HCEC 1CT (cell line): ENCODE data around the gene MTARC2.
A peak's percentile ranks its signal among the peaks of the same experiment; 100 is the strongest.

Source experiments
- DNase-seq: peaks from one replicate; pipeline ENCODE4 v3.0.0-alpha.2; 2017

The MTARC2 gene

DNA sequence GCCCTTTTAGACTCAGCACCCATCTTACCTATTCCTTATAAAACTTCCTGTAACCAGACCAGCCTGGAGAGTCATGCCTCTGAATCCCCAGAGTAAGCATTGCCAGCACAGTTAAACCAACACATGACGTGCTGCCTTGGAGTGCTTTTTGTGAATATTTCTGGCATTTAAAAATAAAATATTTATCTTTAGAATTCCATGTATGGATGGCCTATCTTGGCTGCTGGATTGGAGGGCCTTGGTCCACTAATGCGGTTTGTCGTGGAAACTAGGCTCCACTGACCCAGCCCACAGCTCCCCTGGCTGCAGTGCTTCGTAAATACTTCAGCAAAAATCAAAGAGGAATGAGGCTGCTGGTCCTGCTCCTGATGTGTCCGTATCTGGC, 56.1 kb downstream of the MTARC2 start:
- no peak for DNase-seq

DNA sequence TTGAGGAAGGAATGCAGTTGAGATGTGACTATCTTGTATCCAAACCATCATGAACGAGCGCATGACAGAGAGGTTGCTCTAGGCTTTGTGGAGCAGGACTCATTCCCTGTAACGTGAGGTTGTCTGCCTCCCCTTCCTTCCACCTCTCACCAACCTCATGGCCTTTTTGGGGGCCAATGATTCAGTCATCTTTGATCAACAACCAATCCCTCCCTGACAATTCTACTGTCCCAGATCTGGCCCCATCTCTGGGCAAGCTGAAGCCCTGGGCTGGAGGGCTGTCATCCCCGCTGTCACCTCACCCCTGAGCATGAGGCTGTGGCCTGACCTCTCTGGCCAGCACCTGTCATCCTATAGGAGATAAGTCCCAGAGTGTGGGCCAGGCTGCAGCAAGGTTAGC, 58.3 kb downstream of the MTARC2 start:
- DNase-seq: no peak

DNA sequence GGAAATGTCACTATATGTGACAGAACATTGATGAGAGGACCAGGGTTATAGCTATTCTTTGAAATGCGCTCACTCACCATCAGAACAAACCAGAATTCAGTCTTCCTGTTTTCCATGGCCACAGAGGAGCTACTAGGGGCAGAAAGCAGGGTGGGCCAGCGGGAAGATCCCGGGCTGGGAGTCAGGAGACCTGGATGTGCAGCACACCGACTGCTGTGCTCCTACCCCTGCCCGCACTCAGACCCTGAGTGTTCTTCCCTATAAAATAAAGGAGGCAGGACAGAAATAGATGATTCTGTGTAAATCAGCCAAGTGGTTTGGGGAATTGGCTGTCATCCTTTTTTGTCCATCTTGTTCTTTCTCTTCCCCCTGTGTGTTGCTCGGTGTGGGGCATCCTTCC, 59.6 kb downstream of the MTARC2 start:
- no peak for DNase-seq

DNA sequence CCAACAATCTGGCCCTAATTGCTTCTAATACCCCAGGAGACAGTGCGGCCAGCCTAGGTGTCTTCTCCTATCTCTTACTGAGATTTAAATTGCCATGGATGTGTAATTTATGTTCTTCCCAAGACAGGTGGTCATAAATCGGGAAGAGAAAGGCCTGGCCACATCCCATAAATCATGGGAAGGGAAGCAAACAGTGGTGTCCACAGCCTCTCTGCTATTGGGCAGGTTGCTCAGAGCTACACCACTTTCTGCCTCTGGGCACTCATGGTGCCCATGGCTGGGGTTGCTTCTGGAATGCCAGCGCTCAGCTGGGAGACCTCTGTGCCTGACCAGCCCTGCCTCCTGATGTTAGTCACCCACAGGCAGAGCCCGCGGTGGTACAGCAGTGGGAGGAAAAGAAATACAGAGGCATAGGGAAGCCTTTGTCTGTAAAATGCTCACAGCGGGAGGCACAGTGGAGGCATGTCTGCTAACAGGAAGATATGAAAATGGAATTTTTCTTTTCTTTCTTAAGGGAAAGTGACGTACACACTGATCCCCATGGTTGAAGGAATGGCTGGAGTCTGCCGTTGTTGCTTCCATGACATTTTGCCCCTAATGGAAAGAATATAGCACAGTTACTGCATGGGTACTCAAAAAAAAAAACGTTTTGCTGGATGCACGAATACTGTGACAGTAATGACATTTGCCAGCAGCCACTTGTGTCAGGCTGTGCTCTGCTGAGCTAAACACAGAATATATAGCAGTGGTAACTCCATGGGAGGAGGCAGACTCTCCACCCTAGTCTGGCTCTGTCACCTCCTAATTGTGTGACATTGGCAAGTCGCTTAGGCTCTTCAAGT, 60.4 kb downstream of the MTARC2 start:
- DNase-seq: no peak

DNA sequence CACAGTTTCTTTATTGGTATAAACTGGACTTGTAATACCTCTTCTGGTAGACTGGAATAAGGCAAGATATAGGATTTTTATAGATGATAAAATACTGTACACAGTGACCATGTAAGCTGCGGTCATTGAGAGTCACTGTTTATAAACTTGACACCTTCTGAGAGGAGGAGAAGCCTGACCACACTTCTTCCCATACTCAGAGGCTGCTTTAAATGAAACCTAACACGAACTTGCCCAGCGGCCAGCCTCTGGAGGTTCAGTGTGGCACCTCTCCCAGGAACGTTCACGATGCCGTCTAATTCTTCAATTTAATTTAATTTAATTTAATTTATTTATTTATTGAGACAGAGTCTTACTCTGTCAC, 61.0 kb downstream of the MTARC2 start:
- DNase-seq: no peak

DNA sequence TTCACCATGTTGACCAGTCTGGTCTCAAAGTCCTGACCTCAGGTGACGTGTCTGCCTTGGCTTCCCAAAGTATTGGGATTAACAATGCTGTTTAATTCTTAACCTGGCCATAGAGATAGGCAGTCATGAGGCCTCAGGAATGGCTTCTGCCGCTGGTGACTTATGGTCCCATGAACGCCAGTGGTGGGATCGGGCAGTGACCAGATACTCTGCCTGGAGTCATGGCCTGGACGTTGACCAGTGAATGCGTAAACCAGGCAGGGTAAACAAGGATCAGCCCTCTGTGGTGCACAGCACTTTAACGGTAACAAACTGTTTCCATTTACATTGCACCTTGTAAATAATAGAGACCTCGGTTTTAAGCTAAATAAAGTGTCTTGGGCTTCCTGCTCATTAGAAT, 61.6 kb downstream of the MTARC2 start:
- no peak for DNase-seq

DNA sequence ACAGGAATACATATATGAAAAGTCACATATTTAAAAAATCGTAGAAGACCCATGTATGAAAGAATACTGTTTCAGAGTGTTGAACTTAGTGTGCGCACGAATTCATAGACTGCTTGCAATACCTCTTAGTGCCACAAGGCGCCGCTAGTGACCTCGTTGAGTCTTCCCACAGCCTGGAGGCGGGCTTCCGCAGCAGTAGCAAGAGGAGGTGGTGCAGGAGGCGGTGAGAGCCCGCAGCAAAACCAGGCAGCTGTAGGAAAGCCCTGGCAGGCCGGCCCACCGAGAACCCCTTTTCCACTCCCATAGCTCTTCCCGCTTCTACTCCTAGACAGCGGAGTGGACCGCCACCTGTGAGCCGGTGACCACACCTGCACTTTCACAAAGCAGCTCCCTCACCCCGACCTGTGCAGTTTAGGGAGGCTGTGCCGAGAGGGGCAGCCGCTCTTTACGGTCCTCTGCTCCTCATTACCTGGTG, 62.1 kb downstream of the MTARC2 start:
- DNase-seq: peak; percentile 69

DNA sequence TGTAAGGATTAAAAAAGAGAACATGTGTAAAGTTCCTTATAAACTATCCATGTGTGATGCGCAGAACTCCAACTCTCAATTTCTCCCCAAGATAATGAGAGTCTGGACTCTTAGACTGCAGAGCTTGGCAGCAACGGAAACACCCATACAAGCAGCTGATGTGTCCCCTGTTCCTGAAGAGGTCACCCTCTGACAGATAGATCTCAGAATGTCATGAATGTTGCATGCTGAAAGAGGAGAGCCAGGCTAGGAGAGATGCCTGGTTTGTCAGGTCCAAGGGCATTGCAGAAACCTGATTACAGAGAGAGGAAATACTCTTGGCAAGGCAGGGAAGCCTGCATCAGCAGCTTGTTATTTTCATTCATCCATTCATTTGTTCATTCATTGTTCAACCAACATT, 62.8 kb downstream of the MTARC2 start:
- no peak for DNase-seq

DNA sequence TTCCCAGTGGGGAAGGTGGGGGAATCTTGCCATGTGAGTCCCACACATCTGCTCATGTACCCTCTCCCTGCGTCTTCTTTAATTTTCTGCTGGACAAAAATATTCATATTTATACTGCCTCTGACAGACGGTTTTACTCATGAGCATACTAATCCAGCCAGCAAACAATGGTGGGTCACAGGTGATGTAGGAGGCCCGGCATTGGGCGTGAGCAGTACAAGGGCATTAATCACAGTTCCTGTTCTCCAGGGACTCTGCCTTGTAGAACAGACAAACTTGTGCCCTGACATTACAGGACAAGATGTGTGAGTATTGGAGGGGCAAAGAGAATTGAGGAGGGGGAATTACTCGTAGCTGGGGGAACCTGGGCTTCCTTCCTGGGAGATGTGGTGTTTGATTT, 63.6 kb downstream of the MTARC2 start:
- DNase-seq: no peak

DNA sequence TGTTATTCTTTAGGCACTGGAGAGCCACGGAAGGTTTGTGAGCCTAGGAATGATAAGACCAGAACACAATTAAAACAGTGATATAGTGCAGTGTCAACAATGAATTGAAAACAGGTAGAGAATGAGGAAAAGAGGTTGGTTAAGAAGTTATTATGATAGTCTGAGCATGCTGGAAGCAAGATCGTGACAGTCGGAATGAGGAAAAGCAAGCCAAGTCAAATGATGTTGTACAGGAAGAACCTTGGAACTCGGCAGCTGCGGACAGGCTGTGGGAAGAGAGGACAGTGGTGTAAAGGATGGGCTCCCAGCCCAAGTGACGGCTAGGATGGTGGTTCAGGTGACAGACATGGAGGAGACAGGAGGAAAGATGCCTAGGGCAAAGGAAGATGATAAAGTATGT, 64.2 kb downstream of the MTARC2 start:
- DNase-seq: no peak

DNA sequence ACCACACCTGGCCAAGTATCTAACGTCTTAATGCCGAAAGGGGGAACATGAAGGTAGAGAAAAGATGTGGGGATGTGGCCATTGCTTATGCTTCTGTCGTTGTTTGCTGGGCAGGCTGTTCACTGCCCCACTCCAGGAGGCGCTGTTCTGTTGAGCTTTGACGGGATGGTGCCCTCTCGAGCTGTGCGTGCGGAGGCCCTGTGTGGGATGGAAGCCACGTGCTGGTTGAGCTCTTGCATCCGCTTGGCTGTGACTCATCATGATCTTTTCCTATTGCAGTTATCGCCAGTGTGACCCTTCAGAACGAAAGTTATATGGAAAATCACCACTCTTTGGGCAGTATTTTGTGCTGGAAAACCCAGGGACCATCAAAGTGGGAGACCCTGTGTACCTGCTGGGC, 64.9 kb downstream of the MTARC2 start:
- no peak for DNase-seq

DNA sequence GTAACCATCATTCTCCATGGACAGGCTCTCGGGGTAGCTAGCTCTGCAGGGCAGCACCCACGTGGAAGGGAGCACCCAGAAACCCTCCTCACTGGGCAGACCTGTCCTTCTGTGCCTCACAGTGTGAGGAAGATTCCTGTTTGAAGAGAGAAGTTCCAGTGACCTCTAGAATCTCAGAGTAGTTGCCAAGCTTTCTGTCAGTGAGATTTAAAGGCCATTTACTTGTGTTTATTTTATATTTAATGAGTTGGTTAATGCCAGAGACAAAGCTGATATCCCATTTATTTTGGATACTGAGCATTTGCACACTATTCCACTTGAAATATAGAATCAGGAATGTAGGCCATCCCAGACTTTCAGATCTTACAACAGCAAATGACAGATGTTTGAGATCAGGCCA, 67.3 kb downstream of the MTARC2 start:
- no peak for DNase-seq

DNA sequence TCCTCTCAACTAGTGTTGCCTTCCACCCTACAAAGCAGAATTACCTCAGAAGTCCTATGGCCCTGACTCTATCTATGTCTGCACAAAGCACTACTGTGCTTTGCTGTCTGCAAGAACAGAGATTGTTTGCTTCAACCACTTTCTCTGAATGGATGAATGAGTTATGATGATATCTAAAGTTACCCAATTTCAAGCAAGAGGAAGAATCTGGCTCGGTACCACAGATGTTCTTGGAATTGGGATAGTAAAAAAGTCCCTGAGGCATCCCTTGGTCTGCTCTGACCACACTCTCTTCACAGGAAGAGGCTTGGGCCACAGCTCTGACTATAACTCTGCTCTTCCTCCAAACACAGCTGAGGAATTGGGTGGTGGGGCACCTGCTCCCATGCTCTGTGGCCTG, 69.8 kb downstream of the MTARC2 start:
- DNase-seq: peak; percentile 40

DNA sequence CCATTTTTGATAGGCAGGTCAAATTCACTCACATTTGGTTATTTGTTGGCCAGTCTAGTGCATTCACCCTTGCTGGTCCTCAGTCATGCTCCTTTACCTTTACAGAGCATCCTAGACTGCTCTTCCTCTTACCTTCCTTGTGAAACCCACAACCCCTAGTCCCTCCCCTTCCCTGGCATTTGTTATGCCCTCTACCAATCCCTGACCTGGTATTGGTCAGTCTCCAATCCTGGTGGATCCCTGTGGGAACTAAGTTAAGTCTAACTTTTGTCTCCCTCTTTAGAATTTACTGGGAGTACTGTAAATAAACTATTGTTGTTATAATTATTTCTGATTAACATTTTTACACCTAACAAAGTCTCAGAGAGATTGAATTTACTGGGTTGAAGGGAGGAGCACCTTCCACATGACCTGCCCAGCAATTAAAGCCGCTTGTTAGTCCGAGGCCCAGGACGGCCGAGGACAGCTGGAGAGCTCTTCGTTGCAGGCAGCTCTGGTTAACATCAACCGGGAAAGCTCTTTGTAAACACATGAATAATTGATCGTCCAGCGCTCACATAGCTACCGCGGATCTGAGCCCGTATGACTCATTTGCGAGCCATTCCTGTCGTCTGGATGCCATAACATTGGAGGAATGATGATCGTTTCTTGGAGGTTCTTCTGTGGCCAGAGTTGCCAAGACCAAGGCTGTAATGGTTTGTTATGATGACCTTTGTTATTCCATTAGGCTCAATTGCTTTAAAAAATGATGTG, 70.5 kb downstream of the MTARC2 start:
- DNase-seq: peak; percentile 98

DNA sequence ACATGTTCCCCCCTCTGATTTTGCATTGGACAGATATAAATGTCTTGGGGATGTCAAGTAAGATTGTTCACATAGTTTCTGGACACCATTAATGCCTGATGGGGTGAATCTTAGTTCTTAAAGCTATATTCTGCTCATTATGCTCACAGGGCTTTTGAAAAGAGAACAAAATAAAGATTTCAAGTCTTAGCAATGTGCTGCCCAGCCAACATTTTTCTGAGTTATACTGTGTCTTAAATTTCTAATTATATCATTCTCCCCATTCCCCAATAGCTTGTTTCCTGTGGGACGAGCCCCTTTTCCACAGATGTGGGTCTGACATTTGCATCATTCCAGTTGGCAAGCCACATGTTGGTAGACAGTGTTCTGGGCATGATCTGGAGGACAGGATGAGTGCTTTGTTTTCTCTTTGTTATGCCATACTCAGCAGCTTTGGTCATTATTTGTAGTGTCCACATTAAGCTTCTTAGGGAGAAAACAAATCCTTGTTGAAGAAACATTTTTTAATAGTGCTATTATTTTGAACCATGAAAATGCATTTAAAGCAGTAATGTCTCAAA, 71.4 kb downstream of the MTARC2 start:
- no peak for DNase-seq

DNA sequence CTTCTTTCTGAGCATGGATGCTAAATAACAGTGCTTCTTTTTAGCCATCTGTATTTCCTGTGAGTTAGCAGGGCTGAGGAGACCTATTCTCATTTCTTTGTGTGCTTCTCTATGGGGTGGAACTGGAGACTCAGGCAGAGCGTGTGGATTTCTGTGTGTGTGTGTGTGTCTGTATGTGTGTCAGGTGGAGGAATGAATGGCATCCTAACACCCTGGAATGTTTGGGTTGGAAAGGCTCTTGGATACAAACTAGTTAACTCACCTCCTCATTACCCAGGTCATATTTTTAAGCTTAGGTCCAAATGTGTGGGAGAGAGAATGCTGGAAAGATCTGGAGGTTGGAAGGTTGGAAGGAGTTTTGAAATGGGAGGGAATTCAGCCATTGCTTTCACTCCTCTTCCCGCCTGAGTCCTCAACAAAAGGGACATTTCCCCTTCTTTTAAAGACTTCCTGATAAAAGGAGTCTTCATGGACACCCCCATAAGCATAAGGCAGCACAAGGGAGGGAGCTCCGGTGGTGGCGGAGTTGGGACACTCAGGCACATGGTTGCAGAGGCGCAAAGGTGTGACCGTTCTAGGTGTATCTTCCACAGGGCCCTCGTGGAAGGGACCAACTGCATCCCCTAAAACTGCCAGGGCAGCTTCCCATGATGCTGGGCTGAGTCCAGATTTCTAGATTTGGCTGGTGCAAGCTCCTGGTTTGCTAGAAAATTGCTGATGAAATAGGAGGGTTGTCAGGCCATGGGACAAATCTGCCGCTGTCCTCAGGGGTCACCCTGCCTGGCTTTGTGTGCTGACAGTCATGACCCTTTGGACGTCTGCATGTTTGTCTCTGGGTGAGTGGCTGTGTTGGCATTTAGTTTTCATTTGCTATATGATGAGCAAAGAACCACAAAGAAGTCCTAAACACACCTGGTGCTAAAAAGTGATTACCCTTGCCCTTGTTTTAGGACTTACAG, 76.2 kb downstream of the MTARC2 start:
- no peak for DNase-seq

DNA sequence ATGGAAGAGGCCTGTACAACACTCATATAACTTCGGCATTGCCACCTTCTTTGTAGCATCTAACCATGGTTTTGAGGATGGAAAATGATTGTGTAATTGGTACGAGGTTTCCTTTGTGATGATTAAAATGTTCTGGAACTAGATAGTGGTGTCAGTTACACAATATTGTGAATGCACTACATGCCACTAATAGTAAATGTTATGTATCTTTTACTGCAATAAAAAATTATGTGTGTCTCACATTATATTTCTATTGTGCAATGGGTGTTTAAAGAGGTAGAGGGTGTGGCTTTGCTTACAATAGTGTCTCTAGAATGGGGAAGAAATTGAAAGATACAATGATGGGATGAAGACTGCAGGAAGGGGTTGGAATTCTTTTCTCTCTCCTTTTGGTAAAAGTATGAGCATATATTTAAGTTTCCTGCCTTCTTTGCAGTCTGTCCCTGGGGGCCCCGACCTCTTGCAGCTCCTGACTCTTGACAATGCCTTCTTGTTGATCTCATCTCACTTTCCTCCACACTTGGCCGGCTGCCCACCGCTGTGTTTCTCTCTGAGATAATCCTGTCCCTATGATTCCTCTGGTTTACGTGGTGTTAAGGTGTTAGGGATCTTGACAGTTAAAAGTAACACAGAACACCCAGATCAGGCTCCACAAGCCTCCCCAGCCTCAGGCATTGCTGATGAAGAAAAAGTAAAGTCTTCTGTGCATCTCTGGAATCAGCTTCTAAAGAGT, 77.9 kb downstream of the MTARC2 start:
- no peak for DNase-seq

DNA sequence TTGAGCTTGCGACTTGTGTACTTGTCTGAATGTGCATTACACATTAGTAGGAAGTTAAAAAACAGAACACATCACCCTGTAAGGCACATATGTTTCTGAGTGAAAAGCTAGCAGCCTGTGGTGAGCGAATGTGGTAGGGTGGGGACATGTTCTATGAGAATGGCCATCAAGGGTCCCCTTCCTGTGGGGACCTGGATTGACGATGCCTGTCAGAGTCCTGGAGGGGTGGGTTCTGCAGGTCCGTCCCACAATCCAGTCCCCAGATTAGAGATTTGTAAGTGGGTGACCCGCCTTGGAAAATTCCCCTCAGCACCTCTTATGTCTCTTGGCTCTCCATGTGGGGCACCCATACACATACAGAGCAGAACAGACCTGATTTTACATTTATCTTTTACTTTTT, 78.6 kb downstream of the MTARC2 start:
- no peak for DNase-seq

DNA sequence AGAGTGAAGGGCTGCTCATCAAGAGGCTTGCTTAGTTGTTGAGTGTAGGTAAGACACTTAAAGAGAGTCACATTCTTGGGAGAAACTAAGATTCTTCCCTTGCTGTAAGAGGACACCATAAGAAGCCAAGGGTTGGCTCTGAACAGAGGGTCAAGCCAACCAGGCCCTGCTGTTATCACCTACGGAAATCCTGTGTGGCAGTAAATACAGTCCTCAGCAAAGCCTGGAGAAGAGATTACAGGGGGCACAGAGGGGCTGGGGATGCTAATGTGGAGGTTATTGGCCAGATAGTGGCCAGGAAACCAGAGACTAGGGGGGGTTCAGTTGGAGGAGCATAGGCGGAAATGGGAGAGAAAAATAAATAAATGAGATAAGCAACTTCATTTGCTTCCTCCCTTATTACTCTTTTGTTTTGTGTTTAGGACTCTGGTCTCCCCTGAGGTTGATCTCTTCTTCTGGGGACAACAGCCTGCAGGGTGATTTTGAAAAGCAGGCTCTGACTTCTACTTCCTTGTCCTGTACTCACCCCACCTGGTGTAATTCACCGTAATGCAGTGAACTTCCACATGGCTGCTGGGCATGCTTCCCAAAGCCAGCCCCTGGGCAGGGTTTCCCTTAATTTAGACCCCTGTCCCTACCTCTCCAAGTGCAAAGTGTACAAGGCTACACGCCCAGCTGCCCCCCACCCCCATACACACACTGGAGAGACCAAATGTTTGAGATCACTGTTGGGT, 79.5 kb downstream of the MTARC2 start:
- DNase-seq: no peak

DNA sequence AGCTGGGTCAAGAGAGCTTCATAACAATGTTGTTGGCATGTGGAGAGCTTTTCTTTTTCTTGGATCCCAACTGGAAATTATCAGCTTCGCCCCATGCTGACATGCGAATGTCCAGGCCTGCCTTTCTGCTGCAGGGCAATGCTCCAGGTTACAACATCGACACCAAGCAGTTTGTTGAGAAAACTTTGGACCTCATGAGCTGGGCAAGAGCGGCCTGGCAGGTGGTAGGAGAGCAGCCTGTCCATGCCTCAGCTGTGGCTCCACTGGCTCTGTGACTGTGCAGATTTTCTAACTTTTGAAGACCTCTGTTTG, 80.0 kb downstream of the MTARC2 start:
- no peak for DNase-seq

DNA sequence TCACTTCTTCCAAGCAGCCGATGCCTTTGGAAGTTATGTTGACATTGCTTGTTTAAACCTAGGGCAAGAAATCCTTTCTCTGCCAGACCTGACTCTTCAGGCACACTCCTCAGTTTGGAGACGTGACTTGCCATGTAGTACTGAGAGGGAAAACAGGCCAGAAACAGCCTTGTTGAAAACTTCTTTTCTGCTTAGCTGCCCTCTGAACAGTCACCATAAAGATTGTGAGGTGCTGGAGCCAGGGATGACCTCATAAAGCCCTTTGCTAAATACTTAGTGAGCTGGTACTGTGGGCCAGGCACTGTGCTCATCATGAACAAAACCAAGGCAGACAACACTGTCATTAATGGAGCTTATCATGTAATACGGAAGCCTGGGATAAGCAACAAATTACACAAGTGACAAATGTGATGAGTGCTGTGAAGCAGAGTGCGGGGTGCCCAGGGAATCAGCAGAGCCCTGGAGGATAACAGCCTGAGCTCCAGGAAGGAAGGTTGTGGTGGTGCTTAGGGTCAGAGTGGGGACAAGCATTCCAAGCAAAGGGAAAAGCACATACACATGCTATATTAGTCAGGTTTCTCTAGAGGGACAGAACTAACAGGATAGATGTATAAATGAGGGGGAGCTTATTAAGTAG, 80.9 kb downstream of the MTARC2 start:
- DNase-seq: no peak
